Left lung (tissue), 10 donors: ENCODE results near the gene MYO18A. TPM values are rescaled to one million over a fixed set of nuclear protein-coding genes. Genes with fewer than 3 reads are reported as not detected.
A peak's percentile ranks its signal among the peaks of the same experiment; 100 is the strongest.

Experiments
- ATAC-seq: fragments of 200-7000 bp; cut with Tn5 transposase; one replicate; pipeline ENCODE4 v1.9.1; 2020; ENCODE audit warnings: moderate library complexity
- DNase-seq, 4 donors: peaks; one replicate each; pipeline ENCODE4 v3.0.0-alpha.2; 2013 to 2020
- H3K27ac ChIP-seq, 2 donors: fragments of 200-600 bp; sonication (generic) in 1 of 2; one replicate each; pipeline versions ENCODE4 v1.5.0 to v1.8.0; 2020 to 2021
- H3K27me3 ChIP-seq, 2 donors: fragments of 200-600 bp; sonication (generic) in 1 of 2; one replicate each; pipeline versions ENCODE4 v1.5.0 to v1.8.0; 2020 to 2021
- H3K36me3 ChIP-seq, 2 donors: fragments of 200-600 bp; sonication (generic) in 1 of 2; one replicate each; pipeline versions ENCODE4 v1.5.0 to v1.8.0; 2020 to 2021
- H3K4me1 ChIP-seq, 2 donors: fragments of 200-600 bp; one replicate each; pipeline ENCODE4 v1.8.0; 2021
- H3K4me3 ChIP-seq, 2 donors: fragments of 200-600 bp; sonication (generic) in 1 of 2; one replicate each; pipeline versions ENCODE4 v1.5.0 to v1.8.0; 2020 to 2021; ENCODE audit warnings: mild to moderate bottlenecking in 1 of 2
- H3K9me3 ChIP-seq, 2 donors: fragments of 200-600 bp; sonication (generic) in 1 of 2; one replicate each; pipeline versions ENCODE4 v1.5.0 to v1.8.0; 2020 to 2021
- CTCF ChIP-seq, 2 donors: fragments of 200-600 bp; sonication (generic) in 1 of 2; IDR thresholded peaks; one replicate each; pipeline versions ENCODE4 v1.5.0 to v1.8.0; 2021; ENCODE audit warnings: antibody characterized with exemption in 2 of 2
- intact Hi-C, 2 donors: fragments of 100-400 bp; cut with DNase I; formaldehyde crosslinking; loops; one replicate each; pipeline versions ENCODE4 v1.11.2 to v1.14.2; 2022
- polyA plus RNA-seq, 6 donors: library from polyadenylated mRNA; unstranded; fragments of 120-200 nt; gene quantifications; one replicate each; pipeline ENCODE4 v1.2.1, GENCODE V29; 2013; ENCODE audit not compliant: insufficient read length in 6 of 6
- total RNA-seq, 2 donors: library from RNA; stranded (reverse); fragmentation: NEBNext Ultra II Directional; extraction: Animal tissue kit (Norgen Biotek cat#: 25700); gene quantifications; one replicate each; pipeline ENCODE4 v1.2.1, GENCODE V29; 2021
- donor health status: DM: no; HTN: yes; CAD: no.
- donor health status: DM: no; HTN: no; CAD: no.

The MYO18A gene
- total and polyA plus RNA-seq, 8 donors = 37.0 to 58.3 (median 40.4) TPM

GRCh38 chr17:29093090-29093871 is 86.9 kb downstream of the MYO18A start:
- H3K27ac ChIP-seq = no peak overlapping the region
- no peaks in the 10 kb centered on the region for H3K27me3 ChIP-seq
- ATAC-seq (no peak), DNase-seq (peak in 1 of 4 donors; percentile 51)
- no peak for TF ChIP-seq CTCF (IDR thresholded peaks at IDR 0.05)
- H3K4me1 ChIP-seq = no peaks in the 10 kb centered on the region
- intact Hi-C loops = no loop called here
- H3K36me3 ChIP-seq = peaks cover 0 to 100% of the 10 kb centered on the region in 2 donors
- H3K9me3 ChIP-seq = no peaks in the 10 kb centered on the region
- no peak overlapping the region for H3K4me3 ChIP-seq

DNA sequence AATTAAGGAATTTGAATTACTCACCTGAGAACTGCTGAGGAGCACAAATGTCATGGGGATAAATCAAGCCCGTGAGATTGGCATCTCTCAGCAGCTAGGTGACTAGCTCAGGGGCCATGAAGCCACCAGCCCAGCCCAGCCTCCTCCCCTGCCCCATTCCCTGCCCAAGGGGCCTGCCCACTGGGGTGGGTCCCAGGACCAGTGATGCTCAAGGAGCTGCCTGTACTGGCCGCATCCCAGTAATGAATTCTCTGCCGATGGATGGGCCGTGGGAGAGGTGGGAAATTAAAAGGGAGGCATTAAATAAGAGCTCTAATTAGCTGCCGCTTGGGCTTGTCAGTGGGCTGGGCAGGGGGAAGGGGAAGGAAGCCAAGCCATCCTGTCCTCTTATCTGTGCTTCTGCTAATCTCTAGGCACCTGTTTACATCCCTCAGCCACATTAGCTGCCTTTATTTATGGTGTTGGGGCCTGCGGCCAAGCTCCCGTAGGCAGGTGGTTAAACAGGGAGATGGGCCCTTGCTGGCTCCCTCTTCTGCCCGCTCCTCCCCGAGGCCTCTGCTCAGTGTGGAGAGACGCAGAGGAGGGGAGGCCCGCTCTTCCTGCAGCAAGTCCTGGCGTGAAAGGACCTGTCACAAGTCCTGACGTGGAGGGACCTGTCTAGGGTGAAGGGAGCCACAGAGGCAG is 88.5 kb downstream of the MYO18A start:
- H3K9me3 ChIP-seq = no peaks in the 10 kb centered on the region
- H3K27ac ChIP-seq = no peak overlapping the region
- intact Hi-C loops = no loop called here
- no peaks in the 10 kb centered on the region for H3K27me3 ChIP-seq
- ATAC-seq = no peak
- no peak overlapping the region for H3K4me3 ChIP-seq
- no peak for TF ChIP-seq CTCF (IDR thresholded peaks at IDR 0.05)
- no peaks in the 10 kb centered on the region for H3K4me1 ChIP-seq
- DNase-seq = no peak
- H3K36me3 ChIP-seq = peaks cover 0 to 100% of the 10 kb centered on the region in 2 donors

GRCh38 chr17:29090750-29091605 is 89.2 kb downstream of the MYO18A start:
- DNase-seq (no peak), ATAC-seq (no peak)
- intact Hi-C loops = no loop called here
- TF ChIP-seq CTCF (IDR thresholded peaks at IDR 0.05) = no peak
- Histone ChIP-seq H3K36me3 (peaks cover 0 to 100% of the 10 kb centered on the region in 2 donors), H3K27ac (no peak overlapping the region), H3K4me1 (no peaks in the 10 kb centered on the region), H3K4me3 (no peak overlapping the region), H3K9me3 (no peaks in the 10 kb centered on the region), H3K27me3 (no peaks in the 10 kb centered on the region)

GRCh38 chr17:29090108-29090507 is 90.1 kb downstream of the MYO18A start:
- no peak overlapping the region for H3K4me3 ChIP-seq
- no peak for TF ChIP-seq CTCF (IDR thresholded peaks at IDR 0.05)
- H3K4me1 ChIP-seq = no peaks in the 10 kb centered on the region
- no peaks in the 10 kb centered on the region for H3K27me3 ChIP-seq
- intact Hi-C loops = no loop called here
- peaks cover 0 to 100% of the 10 kb centered on the region in 2 donors for H3K36me3 ChIP-seq
- H3K9me3 ChIP-seq = no peaks in the 10 kb centered on the region
- DNase-seq (no peak), ATAC-seq (no peak)
- no peak overlapping the region for H3K27ac ChIP-seq
